DMS79 (cell line): ENCODE data around the gene MEIS1.
A peak's percentile ranks its signal among the peaks of the same experiment; 100 is the strongest.

ENCODE experiments used
- DNase-seq: peaks from one replicate; lab custom pipeline; 2025; lab: John Stamatoyannopoulos, UW

The MEIS1 gene

GRCh38 chr2:66536290-66536673 is 101.4 kb downstream of the MEIS1 start:
- no peak for DNase-seq

- peak; percentile 29 for DNase-seq
Measured at GRCh38 chr2:66536997-66537396, 102.1 kb downstream of the MEIS1 start.

DNA sequence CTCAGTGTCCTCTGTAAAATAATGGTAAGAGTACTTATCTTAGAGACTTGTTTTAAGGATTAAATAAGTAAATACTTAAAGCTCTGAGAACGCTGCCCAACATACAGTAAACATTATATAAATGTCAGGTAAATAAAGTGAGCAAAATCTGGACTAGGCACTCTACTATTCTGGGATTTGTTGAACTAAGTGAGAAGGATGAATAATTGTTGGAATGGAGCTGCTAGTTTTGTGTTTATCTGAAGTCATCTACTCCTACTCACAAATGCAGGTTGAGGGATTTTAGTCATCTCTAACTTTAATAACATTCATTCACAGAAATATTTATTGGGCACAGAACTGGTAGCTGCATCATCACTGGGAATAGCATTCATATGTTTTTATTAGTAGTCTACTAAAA is 103.4 kb downstream of the MEIS1 start:
- no peak for DNase-seq

DNA sequence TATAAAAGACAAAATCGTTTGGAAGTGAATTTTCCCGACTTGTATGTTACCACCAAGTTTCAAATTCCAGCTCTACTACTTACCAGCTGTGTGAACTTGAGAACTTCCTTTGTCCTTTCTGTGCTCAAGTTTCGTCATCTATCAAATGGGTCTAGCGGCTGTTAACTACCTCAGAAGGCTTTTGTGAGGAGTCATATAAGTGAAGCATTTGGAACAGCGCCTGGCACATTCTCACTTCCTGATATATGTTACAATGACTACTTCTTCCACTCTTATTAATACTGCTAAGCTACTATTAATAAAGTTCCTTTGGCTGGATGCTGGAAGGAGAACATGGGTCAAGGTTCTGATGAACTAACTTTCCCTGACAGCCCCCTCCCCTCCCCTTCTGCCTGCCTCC is 104.5 kb downstream of the MEIS1 start:
- no peak for DNase-seq

- no peak for DNase-seq
Measured at GRCh38 chr2:66541646-66542045, 106.7 kb downstream of the MEIS1 start.

DNA sequence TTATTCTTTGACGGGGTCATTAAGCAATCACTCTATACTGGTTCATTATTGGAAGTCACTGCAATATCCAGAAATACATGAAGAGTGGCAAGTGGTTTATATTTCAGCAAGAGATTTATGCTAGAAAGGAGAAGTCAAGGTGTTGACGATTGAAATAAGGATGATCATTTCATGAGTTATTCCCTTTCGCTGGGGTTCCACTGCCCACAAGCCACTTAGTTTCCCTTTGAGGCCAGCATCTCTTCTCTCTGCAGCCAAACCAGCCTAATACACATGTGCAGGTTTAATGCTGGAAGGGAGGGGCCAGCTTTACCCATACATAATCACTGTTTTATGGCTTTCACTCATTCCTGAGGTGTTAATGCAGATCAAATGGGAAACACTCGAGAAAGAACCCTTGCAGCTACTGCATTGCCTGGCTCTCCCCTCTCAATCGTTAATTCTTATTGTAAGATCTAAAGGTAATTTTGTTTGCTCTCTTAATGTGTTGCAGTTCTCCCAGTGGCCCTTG is 108.4 kb downstream of the MEIS1 start:
- DNase-seq, result no peak

- DNase-seq, result no peak
Measured at GRCh38 chr2:66544258-66544657, 109.3 kb downstream of the MEIS1 start.

DNA sequence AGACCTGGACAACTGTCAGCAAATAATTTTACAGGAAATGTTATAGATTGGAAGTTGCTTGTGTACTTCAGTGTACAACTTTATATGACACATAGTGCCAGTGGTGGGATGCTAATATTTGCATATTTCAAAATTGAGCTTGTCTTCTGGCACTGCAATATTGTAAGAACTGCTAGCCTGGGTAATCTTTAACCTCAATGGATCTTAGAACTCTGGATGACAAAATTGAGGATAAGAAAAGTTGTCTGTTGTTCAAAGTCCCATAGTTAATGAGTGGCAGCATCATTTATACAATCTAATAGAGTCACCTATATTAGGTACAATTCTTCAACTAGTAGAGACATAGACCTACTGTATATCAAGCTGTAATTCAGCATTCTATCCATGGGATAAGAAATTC is 110.3 kb downstream of the MEIS1 start:
- no peak for DNase-seq

DNA sequence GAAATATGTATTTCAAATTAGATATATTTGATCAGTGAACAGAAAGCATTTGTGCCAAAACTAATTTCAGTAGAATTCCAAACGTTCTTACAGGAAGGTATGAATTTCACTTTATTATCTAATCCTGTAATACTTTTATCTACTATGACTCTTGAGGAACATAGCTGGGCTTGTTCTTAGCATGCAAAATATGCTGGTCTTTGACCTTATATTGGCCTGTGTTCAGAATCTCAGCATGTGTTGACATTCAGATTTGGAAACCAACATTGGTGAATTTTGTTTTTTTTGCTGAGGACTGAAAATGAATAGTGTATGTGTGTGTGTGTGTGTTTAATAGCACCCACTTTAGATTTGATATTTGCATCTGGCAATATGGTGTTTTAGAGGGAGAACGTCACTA is 112.2 kb downstream of the MEIS1 start:
- no peak for DNase-seq

GRCh38 chr2:66547887-66548286 is 113.0 kb downstream of the MEIS1 start:
- peak; percentile 34 for DNase-seq

- no peak for DNase-seq
Measured at GRCh38 chr2:66548422-66548821, 113.5 kb downstream of the MEIS1 start.

DNA sequence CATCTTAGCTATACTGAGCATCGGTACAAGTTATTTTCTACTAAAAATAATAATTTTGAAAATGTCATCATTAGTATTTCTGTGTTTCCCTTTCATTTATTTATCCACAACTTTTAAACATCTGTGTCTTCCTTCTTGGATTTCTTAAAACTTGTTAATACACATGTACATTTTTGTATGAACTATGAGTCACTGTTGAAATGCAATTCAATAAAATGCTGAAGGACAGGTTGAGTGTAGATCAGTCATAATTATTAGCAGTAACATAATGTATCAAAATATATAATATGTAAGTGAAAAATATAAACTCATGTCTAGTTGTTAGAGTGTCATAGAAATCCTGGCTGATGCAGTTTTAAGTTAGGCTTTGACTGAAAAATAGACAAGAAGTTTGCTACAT is 115.9 kb downstream of the MEIS1 start:
- DNase-seq, result no peak

DNA sequence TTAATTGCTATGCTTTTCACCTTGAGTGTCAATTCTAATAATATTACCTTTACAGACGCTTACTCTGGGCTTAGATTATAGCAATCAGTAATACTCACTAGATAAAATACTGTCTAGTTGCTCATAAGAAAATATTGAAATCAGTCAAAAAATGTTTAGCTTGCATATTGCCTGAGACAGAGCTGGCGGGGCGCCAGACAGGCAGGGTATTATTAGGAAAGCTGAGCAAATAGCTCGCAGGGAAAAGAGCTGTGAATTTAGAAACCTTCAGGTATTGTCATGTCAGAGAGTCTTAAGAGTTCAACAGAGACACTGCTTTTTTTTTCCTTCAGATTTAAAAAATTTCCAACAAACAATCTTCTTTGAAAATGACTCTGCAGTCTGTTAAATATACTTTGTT is 118.4 kb downstream of the MEIS1 start:
- peak; percentile 35 for DNase-seq

DNA sequence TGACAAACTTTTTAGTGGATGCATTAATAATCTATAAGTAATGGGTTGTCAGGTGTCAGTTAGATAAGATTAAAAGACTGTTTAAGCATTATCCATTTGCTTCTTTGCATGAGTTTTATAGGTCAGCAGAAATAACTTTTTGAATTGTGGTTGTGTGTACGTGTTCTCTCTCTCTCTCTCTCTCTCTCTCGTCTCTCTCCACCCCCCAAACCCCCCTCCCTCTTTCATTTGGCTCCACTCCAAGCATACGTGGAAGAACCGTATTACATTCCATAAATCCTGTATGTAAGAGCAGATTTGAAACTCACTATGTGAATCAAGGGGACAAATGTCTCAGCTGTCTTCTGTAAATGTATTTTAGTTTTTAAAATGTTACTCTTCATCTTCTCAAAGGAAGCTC is 120.2 kb downstream of the MEIS1 start:
- no peak for DNase-seq

- DNase-seq, result no peak
Measured at GRCh38 chr2:66555501-66556324, 120.8 kb downstream of the MEIS1 start.

DNA sequence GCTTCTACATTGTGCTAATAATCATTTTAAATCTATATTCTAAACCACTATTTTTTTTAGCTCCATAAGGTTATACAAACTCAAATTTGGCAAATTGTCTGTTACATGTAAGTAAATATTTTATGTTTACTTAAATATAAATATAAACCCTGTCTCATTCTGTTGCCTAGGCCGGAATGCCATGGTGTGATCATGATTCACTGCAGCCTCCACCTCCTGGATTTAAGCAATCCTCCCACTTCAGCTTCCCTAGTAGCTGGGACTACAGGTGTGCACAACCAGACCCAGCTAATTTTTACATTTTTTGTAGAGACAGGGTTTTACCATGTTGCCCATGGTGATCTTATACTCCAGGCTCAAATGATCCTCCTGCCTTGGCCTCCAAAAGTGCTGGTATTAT is 124.7 kb downstream of the MEIS1 start:
- no peak for DNase-seq

DNA sequence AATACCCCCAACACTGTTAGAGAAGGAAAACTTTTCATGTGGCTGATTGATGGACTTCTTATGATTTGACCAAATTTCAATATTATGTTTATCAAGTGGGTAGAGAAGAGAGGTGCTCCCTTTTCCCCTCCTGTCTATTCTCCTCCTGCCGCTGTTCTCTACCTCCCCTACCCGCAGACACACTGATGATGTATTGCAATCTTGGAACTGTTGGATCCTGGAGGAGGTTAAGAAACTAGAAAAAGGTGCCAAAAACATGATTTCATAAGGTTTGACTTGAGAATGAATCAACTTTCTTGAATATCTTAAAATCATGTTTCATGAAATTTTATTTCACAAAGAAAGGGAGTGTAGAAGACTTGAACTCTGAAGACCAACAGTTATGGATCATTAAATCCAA is 125.8 kb downstream of the MEIS1 start:
- DNase-seq, result no peak

GRCh38 chr2:66561645-66562303 is 126.8 kb downstream of the MEIS1 start:
- DNase-seq, result no peak

DNA sequence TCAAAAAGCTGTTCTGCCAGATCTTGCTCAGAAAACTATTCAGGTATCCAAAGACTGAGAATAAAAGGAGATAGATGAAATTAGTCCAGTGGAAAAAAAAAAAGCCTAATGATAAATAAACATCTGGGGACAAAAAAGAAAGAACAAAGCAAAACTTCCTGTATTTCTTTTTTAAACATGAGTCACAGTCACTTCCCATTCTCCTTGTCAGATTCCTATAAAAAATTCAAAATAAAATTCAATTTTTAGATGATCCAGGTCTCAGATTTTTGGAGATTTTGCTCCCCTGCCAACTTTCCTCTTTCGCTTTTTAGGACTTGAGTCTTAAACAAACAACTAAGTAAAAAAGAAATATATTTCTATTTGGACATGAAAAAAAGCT is 127.4 kb downstream of the MEIS1 start:
- DNase-seq, result no peak

DNA sequence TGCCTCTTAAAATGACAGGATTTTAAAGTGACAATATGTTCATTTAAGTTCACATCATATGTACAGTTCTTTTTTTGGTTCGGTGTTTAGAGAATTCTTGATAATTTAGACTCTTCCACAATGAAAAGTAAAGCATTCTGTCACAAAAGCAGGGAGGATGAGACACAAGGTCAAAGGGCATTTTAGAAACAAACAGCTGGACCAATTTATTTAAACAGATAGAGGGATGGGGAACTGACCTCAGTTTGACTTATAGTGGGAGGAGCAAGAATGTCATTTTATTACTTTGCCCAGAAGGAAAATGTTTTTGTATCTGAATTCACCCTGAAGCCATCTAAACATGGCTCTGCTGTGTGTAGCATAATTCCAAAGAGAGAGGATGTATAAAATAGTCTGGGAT is 128.5 kb downstream of the MEIS1 start:
- no peak for DNase-seq

DNA sequence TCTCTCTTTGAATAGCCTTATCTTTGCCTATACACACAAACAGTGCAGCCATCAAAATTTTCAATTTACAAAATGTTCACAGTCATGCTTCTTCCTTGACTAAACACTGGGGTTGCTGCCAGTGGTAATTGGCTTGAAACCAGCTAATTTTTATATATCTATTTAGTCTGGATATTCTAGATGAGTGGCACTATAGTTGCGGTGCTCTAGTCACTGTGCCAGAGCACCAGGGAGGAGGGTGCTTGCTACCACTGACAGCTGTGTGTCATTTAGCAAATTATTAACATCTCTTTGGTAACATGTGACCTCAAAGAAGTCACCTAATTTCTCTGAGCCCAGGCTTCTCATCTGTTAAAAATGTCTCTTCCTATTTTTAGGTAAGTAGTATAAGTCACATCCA is 130.4 kb downstream of the MEIS1 start:
- no peak for DNase-seq

- DNase-seq, result no peak
Measured at GRCh38 chr2:66566726-66567399, 131.9 kb downstream of the MEIS1 start.

DNA sequence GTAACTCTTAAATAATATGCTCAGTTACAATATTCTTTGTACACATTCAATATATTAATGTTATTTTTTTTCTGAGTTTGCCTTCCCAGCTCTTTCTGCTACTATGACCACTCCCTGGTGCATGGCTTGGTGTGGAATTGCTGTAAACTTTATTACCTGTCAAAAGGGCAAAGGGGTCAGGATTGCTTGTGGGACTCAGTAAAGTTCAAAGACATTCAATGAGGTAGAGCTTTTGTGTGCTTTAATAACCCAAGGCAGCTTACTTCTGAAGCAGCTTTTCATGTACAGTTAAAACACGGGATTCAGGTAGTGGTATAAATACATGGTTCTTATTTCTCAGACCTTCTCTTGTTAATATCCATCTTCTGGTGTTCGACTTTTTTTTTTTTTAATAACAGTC is 132.8 kb downstream of the MEIS1 start:
- no peak for DNase-seq
